OCI-LY1 (cell line): ENCODE results near the gene MMP12.

Experiments used
- CTCF ChIP-seq: fragments of 200-600 bp; sonication (generic), shearing (Covaris generic); IDR thresholded peaks from 2 replicates; pipeline ENCODE4 v1.5.1; 2017; ENCODE audit warnings: mild to moderate bottlenecking, antibody characterized with exemption, low read length, moderate library complexity, mixed read lengths
- EZH2 ChIP-seq: fragments of 200-600 bp; sonication (generic), shearing (Covaris generic); IDR thresholded peaks from 2 replicates; pipeline ENCODE4 v1.8.0; 2017; ENCODE audit warnings: borderline replicate concordance, mixed run types, mild to moderate bottlenecking, antibody characterized with exemption, low read length, moderate library complexity, mixed read lengths

GRCh38 chr11:102878595-102878994, 3.8 kb upstream of the MMP12 start:
- TF ChIP-seq CTCF (no peak), EZH2 (no peak)
